ENCODE data around the gene PANX2.

The PANX2 gene

DNA sequence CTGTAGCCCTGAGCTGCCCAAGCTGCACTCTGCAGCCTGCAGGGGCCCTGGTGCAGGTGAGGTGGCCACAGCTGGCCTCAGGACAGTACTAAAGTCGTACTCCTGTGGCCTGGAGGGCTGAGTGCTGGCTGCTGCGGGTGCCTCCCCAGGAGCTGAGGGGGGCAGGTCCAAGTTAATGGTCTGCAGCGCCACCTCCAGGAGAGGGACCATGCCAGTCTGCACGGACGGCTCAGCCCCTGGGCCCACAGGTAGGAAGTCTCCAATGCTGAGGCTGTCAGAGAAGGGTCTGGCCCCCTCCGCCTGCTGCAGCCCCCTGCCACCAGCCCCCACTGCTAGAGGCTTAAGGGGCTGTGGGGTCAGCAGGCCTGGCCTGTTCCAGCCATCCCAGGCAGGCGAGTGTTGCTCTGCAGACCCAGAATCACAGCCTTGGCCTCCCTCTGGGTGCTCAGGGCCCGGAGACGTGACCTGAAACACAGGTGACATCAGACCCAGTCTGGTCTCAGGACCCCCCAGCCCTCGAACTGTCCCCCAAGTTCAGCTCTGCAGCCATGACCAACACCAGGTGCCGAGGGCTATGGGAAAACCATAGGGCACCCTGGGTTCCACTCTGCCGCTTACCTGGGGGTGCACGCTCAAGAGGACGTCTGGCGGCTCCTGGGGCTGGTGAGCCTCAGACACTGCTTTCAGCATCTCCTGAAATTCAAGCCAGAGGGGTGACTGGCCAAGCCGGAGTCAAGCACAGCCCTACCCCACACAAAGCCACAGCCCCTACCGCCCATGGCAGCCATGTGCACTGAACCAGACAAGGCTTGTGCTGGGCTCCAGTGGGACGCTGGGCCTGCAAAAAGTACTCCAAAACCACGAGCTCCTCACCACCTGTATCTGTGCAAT, 51.1 kb downstream of the PANX2 start:
- H3K4me3 ChIP-seq (ENCODE audit: low read depth, low read length) = no peak overlapping the region
- TF ChIP-seq, protein P1, sequence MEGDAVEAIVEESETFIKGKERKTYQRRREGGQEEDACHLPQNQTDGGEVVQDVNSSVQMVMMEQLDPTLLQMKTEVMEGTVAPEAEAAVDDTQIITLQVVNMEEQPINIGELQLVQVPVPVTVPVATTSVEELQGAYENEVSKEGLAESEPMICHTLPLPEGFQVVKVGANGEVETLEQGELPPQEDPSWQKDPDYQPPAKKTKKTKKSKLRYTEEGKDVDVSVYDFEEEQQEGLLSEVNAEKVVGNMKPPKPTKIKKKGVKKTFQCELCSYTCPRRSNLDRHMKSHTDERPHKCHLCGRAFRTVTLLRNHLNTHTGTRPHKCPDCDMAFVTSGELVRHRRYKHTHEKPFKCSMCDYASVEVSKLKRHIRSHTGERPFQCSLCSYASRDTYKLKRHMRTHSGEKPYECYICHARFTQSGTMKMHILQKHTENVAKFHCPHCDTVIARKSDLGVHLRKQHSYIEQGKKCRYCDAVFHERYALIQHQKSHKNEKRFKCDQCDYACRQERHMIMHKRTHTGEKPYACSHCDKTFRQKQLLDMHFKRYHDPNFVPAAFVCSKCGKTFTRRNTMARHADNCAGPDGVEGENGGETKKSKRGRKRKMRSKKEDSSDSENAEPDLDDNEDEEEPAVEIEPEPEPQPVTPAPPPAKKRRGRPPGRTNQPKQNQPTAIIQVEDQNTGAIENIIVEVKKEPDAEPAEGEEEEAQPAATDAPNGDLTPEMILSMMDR (conservative IDR thresholded peaks at IDR 0.05; ENCODE audit: low read depth, low read length) = peak; percentile 32
- DNase-seq (ENCODE audit: low read depth) = no peak

DNA sequence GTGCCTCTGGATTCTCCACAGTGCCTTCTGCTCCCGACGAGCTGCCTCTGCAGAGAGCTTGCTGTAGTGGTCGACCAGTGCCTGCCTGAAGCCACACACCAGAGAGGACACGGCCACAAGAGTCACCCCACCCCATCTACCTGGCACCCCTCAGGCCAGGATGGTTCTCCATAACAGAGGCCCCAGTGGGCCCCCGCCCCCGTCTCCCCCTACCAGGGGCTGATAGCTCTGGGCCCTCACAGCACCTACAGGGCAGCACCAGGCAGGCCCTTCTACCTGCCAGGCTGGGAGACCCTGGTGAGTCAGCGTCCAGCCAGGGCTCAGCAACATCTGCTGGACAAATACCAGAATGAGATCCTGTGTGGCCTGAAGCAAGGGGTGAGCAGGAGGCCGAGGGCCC, 52.0 kb downstream of the PANX2 start:
- DNase-seq (ENCODE audit: low read depth) = no peak

DNA sequence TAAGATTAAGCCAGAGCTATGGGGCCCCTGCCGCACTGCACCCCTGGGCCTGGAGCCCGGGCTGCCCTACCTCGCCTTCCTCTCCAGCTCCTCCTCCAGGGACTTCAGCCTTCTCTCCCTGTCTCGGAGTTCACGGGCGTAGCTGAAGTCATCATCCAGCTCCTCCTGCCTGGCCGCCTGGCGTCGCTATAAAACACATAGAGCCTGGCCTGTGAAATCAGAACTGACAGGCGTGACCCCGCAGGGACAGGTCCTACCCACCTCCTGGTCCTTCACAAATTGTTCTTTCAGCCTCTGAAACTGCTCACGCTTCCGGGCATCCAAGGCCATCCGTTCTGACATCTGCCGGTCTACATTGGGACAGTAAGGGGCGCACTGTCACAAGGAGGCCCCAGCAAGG, 53.5 kb downstream of the PANX2 start:
- no peak overlapping the region for H3K4me3 ChIP-seq (ENCODE audit: low read depth, low read length)
- no peak for DNase-seq (ENCODE audit: low read depth)
- TF ChIP-seq, protein P1 (conservative IDR thresholded peaks at IDR 0.05; ENCODE audit: low read depth, low read length) = no peak

More for the DNA sequence above, 52.0 kb downstream of the PANX2 start:
- no peak overlapping the region for H3K4me3 ChIP-seq (ENCODE audit: low read depth, low read length)
- TF ChIP-seq, protein P1 (conservative IDR thresholded peaks at IDR 0.05; ENCODE audit: low read depth, low read length) = no peak

DNA sequence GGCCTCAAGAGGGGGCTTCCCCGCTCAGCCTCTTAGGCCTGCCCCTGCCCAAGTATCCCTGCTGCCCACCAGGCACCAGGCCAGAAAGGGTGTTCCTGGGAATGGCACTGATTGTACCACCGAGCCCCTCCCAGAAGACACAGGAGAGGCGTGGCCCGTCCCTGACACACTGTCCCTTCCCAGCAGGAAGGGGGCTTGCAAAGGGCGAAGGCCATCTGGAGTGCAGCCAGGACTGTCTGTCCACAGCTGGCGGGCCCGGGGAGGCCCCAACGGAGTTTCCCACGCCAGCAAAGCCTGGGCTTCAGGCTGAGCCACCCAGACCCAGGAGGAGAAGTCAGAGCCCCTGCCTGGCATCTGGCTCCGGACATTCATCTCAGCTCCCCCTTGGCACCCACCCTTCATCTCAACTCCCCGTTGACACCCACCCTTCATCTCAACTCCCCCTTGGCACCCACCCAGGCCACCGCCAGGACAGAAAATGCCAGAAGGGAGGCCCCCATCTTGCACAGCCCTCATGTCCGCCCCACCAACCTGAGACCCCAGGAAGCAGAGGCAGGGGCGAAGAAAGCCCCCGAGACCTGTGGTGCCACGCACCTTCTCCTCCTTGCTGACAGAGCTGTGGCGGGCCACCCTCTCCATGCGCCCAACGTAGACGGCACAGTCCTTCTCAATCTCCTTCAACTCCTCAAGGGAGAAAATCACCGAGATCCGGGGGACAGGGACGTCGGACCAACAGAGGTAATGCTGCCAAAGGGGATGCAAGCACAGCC, 54.9 kb downstream of the PANX2 start:
- no peak overlapping the region for H3K4me3 ChIP-seq (ENCODE audit: low read depth, low read length)

DNA sequence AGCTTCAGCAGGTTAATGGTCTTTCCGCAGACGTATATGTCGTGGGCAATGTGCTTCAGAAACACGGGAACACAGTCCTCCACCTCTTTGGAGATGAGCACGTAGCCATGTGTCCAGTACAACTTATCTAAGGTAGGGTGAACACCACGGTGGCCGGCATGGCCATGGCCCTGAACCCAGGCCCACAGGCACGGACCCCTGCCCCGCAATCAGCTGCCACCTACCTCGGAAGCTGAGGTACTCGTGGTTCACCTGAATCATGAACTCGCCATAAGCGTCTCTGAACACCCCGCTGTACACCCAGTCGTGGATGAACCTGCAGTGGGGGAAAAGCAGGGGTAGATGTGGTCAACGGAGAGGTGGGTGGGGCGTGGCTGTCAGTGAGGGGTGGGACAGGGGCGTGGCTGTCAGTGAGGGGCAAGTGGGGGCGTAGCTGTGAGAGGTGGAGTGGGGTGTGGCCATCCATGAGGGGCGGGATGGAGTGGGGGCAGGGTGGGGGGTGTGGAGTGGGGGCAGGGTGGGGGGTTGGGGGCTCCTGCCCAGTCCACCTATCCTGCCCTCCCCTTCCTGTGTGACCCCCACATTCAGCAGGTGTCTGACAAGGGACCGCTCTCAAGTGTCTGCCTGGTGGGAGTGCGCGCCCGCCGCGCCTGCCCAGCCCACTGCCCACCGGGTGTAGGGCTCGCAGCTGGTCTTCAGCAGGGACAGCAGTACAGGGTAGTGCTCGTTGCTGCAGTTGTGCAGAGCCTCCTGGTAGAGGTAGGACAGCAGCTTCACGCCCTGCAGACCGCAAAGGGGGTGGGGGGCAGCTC, 55.7 kb downstream of the PANX2 start:
- H3K4me3 ChIP-seq (ENCODE audit: low read depth, low read length) = no peak overlapping the region
- no peak for DNase-seq (ENCODE audit: low read depth)
- TF ChIP-seq, protein P1 (conservative IDR thresholded peaks at IDR 0.05; ENCODE audit: low read depth, low read length) = no peak

More for the DNA sequence above, 54.9 kb downstream of the PANX2 start:
- DNase-seq (ENCODE audit: low read depth) = no peak
- TF ChIP-seq, protein P1 (conservative IDR thresholded peaks at IDR 0.05; ENCODE audit: low read depth, low read length) = no peak

DNA sequence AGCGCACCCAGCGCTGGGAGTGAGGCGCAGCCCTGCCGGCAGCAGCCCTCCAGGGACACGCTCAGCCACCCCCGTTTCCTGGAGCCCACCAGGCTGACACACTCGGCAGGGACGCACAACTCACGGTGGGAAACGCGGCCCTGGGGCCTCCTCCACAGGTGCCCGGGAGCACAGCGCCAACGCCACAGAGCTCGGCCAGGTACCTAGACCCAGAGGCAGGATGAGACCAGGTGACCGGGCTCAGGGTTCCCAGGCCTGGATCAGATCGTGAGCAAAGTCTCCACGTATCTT, 56.3 kb downstream of the PANX2 start:
- DNase-seq (ENCODE audit: low read depth) = no peak
- H3K4me3 ChIP-seq (ENCODE audit: low read depth, low read length) = no peak overlapping the region
- TF ChIP-seq, protein P1 (conservative IDR thresholded peaks at IDR 0.05; ENCODE audit: low read depth, low read length) = no peak

All from choroid plexus epithelial cell (primary cell).